ENCODE results near the gene R3HDM1. TPM values are rescaled to one million over a fixed set of nuclear protein-coding genes. Genes with fewer than 3 reads are reported as not detected.
"Not testable (repeated sequence)": the region's sequence is repeated elsewhere in the genome, so short reads cannot be mapped to it uniquely, and the experiment has no call there.

R3HDM1 gene
- total RNA-seq, 4 donors from 2014 or later, result 14.1 to 30.9 (median 21.6) TPM

- no peak for DNase-seq (ENCODE audit: low spot score in 2 of 2)
- Histone ChIP-seq H3K27me3 (no peaks in the 10 kb centered on the region), H3K36me3 (peaks cover 29% of the 10 kb centered on the region), H3K27ac (no peak overlapping the region), H3K4me3 (no peak overlapping the region), H3K9me3 (no peaks in the 10 kb centered on the region), H3K4me1 (no peaks in the 10 kb centered on the region)
- WGBS, result 67% methylated on average over 3 of the region's 3 CpGs
- TF ChIP-seq POLR2A (IDR thresholded peaks at IDR 0.05), result no peak
- no peak for TF ChIP-seq POLR2AphosphoS5 (IDR thresholded peaks at IDR 0.05)
- TF ChIP-seq EP300 (IDR thresholded peaks at IDR 0.05), result no peak
- TF ChIP-seq CTCF (IDR thresholded peaks at IDR 0.05), result no peak
Observed at GRCh38 chr2:135638825-135639224, 107.5 kb downstream of the R3HDM1 start.

GRCh38 chr2:135641156-135642068 lies 110.1 kb downstream of the R3HDM1 start:
- no peak overlapping the region for H3K4me3 ChIP-seq
- no peak for TF ChIP-seq EP300 (IDR thresholded peaks at IDR 0.05)
- no peak for TF ChIP-seq CTCF (IDR thresholded peaks at IDR 0.05)
- no peak for TF ChIP-seq POLR2AphosphoS5 (IDR thresholded peaks at IDR 0.05)
- no peak for TF ChIP-seq POLR2A (IDR thresholded peaks at IDR 0.05)
- H3K27me3 ChIP-seq, result no peaks in the 10 kb centered on the region
- peaks cover 46% of the 10 kb centered on the region for H3K36me3 ChIP-seq
- 93% methylated on average over 7 of the region's 7 CpGs for WGBS
- H3K9me3 ChIP-seq, result no peaks in the 10 kb centered on the region
- no peak for DNase-seq (ENCODE audit: low spot score in 2 of 2)
- H3K4me1 ChIP-seq, result no peaks in the 10 kb centered on the region
- no peak overlapping the region for H3K27ac ChIP-seq

GRCh38 chr2:135647836-135648579 lies 116.7 kb downstream of the R3HDM1 start:
- H3K4me3 ChIP-seq, result no peak overlapping the region
- H3K27ac ChIP-seq, result no peak overlapping the region
- 69% methylated on average over 2 of the region's 2 CpGs for WGBS
- H3K4me1 ChIP-seq, result no peaks in the 10 kb centered on the region
- H3K27me3 ChIP-seq, result no peaks in the 10 kb centered on the region
- no peak for TF ChIP-seq POLR2A (IDR thresholded peaks at IDR 0.05)
- no peak for TF ChIP-seq EP300 (IDR thresholded peaks at IDR 0.05)
- no peak for TF ChIP-seq CTCF (IDR thresholded peaks at IDR 0.05)
- no peak for TF ChIP-seq POLR2AphosphoS5 (IDR thresholded peaks at IDR 0.05)
- H3K36me3 ChIP-seq, result peaks cover 31% of the 10 kb centered on the region
- H3K9me3 ChIP-seq, result no peaks in the 10 kb centered on the region
- DNase-seq (ENCODE audit: low spot score in 2 of 2), result no peak

- H3K4me1 ChIP-seq, result no peaks in the 10 kb centered on the region
- no peak overlapping the region for H3K27ac ChIP-seq
- DNase-seq (ENCODE audit: low spot score in 2 of 2), result no peak
- TF ChIP-seq CTCF (IDR thresholded peaks at IDR 0.05), result no peak
- no peak for TF ChIP-seq POLR2AphosphoS5 (IDR thresholded peaks at IDR 0.05)
- no peak for TF ChIP-seq POLR2A (IDR thresholded peaks at IDR 0.05)
- TF ChIP-seq EP300 (IDR thresholded peaks at IDR 0.05), result no peak
- H3K36me3 ChIP-seq, result peaks cover 23% of the 10 kb centered on the region
- no peaks in the 10 kb centered on the region for H3K9me3 ChIP-seq
- 89% methylated on average over 1 of the region's 1 CpG for WGBS
- H3K4me3 ChIP-seq, result no peak overlapping the region
- no peaks in the 10 kb centered on the region for H3K27me3 ChIP-seq
Observed at GRCh38 chr2:135650721-135651120, 119.4 kb downstream of the R3HDM1 start.

- no peak for DNase-seq (ENCODE audit: low spot score in 2 of 2)
- H3K4me3 ChIP-seq, result no peak overlapping the region
- H3K27me3 ChIP-seq, result no peaks in the 10 kb centered on the region
- peaks cover 16% of the 10 kb centered on the region for H3K36me3 ChIP-seq
- TF ChIP-seq POLR2AphosphoS5 (IDR thresholded peaks at IDR 0.05) (no peak), POLR2A (IDR thresholded peaks at IDR 0.05) (no peak), CTCF (IDR thresholded peaks at IDR 0.05) (no peak), EP300 (IDR thresholded peaks at IDR 0.05) (no peak)
- no peak overlapping the region for H3K27ac ChIP-seq
- H3K9me3 ChIP-seq, result no peaks in the 10 kb centered on the region
- H3K4me1 ChIP-seq, result no peaks in the 10 kb centered on the region
- 100% methylated on average over 3 of the region's 3 CpGs for WGBS
Observed at GRCh38 chr2:135651717-135652116, 120.4 kb downstream of the R3HDM1 start.

GRCh38 chr2:135654239-135654638 lies 123.0 kb downstream of the R3HDM1 start:
- peaks cover 36% of the 10 kb centered on the region for H3K36me3 ChIP-seq
- not testable (repeated sequence) for H3K4me3 ChIP-seq; H3K27me3 ChIP-seq; DNase-seq (ENCODE audit: low spot score in 2 of 2); H3K27ac ChIP-seq; H3K4me1 ChIP-seq; H3K9me3 ChIP-seq
- 98% methylated on average over 5 of the region's 5 CpGs for WGBS
